Measurements from ENCODE around the gene PDE4D.

The PDE4D gene

DNA sequence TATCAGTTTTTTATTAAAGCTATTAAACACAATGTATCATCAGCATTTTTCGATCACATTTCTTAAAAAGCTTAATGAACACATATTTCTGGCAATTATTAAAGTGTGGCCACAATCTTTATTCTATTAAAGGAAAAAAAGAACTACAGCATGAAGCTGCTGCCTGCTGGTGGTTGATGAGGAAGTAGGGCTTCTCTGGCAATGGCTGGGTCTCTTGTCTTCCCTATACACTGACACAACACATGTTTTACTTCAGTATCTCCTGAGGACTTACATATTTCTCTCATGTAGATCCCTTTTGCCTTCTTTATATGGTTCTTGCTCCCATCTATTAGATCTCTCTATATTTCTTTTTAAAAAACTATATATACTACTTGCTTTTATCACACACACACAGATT, 719.9 kb downstream of the PDE4D start:
- in situ Hi-C loops (cut with MboI; ENCODE audit: low sequenced_read_pairs) = no loop called here

- in situ Hi-C loops (cut with MboI; ENCODE audit: low sequenced_read_pairs) = no loop called here
Measured at GRCh38 chr5:59171131-59171530, 722.4 kb downstream of the PDE4D start.

- in situ Hi-C loops (cut with MboI; ENCODE audit: low sequenced_read_pairs) = no loop called here
Measured at GRCh38 chr5:59169768-59170150, 723.8 kb downstream of the PDE4D start.

GRCh38 chr5:59169081-59169767, 724.3 kb downstream of the PDE4D start:
- in situ Hi-C loops (cut with MboI; ENCODE audit: low sequenced_read_pairs) = no loop called here

GRCh38 chr5:59168067-59168466, 725.5 kb downstream of the PDE4D start:
- in situ Hi-C loops (cut with MboI; ENCODE audit: low sequenced_read_pairs) = no loop called here

GRCh38 chr5:59164041-59164830, 729.3 kb downstream of the PDE4D start:
- in situ Hi-C loops (cut with MboI; ENCODE audit: low sequenced_read_pairs) = no loop called here

DNA sequence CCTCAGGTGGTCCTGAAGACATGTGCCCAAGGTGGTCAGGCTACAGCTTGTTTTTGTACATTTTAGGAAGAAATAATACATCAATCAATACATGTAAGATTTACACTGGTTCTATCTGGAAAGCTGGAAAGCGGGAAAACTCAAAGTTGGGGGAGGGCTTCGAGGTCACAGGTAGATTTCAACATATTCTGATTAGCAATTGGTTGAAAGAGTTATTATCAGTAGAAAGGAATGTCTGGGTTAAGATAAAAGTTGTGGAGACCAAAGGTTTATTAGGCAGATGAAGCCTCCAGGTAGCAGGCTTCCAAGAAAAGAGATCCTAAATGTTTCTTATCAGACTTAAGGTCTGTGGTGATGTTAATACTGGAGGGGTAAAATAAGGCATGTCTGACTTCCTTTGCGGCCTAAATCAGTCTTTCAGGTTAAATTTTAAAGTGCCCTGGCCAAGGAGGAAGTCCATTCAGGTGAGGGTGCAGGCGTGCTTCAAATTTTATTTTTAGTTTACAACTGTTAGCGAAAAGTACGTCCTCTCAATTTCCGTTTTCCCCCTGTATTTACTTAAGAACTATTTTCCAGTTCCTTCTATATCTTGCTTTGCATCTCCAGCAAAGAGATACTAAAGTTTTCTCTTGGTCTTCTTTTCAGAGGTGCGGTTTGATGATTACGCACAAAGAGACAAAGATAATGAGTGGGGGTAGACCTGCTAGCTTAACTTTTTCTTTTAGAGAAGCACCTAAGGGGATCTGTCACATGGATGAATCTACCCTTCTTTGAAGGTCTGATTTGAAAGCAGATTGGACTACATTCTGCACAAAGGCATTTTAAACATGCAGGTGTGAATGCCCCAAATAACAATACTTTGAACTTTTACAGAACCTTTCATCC, 732.1 kb downstream of the PDE4D start:
- in situ Hi-C loops (cut with MboI; ENCODE audit: low sequenced_read_pairs) = no loop called here

DNA sequence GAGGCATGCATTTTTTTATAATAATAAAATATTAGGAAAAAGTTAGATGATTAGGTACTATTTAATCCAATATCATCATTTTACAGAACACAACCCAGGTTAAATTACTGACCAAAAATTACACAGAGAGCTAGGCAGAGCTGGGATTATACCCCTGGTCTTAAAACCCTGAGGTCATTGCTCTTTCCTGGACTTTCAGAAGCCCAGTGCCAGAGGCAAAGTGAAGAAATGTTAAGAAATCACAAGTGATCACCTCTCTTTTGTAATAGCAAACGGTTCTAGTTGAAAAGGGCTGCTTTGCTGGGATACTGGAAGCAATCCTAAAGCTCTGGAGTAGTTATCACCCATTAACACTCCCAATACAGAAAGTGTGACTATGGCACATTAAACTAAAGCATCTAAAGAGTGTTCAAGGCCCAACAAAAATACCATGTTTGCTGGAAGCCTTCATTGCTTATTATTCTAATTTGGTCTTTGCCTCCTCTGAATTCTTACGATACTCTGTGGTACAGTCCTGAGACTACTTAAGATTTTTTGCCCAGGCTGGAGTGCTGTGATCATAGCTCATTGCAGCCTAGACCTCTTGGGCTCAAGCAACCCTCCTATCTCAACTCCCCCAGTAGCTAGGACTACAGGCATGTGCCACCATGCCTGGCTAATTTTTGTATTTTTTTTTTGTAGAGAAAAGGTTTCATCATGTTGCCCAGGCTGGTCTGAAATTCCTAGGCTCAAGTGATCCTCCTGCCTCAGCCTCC, 734.7 kb downstream of the PDE4D start:
- in situ Hi-C loops (cut with MboI; ENCODE audit: low sequenced_read_pairs) = no loop called here

DNA sequence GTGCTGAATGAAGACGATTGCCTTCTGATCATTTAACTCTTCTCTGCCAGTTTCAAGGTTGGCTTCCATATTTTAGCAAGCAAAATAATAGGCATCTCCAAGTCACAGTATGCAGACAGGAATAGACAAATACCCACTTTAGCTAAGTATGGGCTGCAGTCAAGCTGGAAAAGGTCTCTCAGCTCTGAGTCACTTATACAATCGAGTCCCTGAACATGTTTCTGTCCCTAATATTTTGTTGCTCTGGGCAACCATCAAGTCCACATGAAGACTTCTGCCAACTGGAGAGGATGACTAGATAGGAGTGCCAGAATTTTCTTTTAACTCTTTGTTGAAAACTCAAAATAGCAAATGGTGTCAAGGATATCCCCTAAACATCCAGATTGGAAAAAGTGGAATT, 735.4 kb downstream of the PDE4D start:
- in situ Hi-C loops (cut with MboI; ENCODE audit: low sequenced_read_pairs) = no loop called here

DNA sequence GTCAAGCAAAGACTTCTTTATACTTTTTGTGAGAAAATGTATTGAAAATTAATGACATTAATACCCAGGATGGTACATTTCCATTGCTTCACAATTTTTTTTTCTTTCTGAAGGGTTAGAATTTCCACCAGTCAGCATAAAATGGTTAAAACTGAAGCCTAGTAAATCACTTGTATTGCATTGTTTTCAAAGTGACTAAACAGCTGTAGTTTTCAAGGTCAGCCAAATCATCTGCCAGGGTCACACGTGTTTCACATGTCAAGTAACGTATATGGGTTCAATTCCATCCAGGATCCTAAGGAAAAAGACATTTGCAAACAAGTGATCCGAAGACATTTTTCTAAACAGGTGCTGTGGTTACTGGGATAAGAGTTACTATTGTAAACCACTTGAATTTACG, 736.5 kb downstream of the PDE4D start:
- in situ Hi-C loops (cut with MboI; ENCODE audit: low sequenced_read_pairs) = no loop called here

- in situ Hi-C loops (cut with MboI; ENCODE audit: low sequenced_read_pairs) = no loop called here
Measured at GRCh38 chr5:59152701-59153245, 740.8 kb downstream of the PDE4D start.

- in situ Hi-C loops (cut with MboI; ENCODE audit: low sequenced_read_pairs) = no loop called here
Measured at GRCh38 chr5:59151162-59151889, 742.2 kb downstream of the PDE4D start.

DNA sequence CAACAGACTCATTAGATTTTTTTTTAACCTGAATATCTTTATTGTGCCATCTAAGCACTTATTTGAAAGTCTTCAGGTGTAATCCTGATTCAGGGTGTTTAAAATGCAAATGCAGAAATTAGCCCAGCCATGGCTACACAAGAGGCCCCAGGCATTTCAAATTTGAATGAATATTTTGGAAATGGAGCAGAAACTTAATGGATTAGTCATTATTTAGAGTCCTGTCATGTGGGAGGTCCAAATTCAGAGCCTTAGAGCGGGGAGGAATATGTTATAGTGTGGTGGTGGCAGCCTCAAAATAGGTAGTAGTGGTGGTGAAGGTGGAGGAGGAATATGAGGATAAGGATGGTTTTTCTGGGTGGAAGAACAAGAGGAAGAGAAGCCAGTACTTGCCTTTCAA, 743.7 kb downstream of the PDE4D start:
- in situ Hi-C loops (cut with MboI; ENCODE audit: low sequenced_read_pairs) = no loop called here

GRCh38 chr5:59149271-59149670, 744.3 kb downstream of the PDE4D start:
- in situ Hi-C loops (cut with MboI; ENCODE audit: low sequenced_read_pairs) = no loop called here

GRCh38 chr5:59146729-59147128, 746.8 kb downstream of the PDE4D start:
- in situ Hi-C loops (cut with MboI; ENCODE audit: low sequenced_read_pairs) = no loop called here

DNA sequence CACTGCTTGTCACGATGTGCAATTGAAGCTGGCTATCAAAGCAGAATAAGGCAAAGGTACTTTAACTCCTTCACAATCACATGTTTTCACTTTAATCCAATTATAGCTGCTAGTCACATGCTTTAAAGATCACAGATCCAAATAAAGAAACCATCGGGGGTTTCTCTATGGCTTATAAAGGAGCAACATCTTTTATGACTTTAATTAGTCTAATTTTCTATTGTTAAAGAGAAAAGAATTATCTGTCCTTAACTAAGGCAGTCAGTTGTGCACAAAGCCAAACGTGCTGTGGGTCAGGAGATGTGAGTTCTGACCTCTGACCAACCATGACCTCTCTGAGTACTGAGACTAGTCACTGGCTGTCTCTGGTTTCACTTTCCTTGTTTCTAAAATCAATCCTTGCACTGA, 749.6 kb downstream of the PDE4D start:
- in situ Hi-C loops (cut with MboI; ENCODE audit: low sequenced_read_pairs) = no loop called here

- in situ Hi-C loops (cut with MboI; ENCODE audit: low sequenced_read_pairs) = no loop called here
Measured at GRCh38 chr5:59142927-59143326, 750.6 kb downstream of the PDE4D start.

DNA sequence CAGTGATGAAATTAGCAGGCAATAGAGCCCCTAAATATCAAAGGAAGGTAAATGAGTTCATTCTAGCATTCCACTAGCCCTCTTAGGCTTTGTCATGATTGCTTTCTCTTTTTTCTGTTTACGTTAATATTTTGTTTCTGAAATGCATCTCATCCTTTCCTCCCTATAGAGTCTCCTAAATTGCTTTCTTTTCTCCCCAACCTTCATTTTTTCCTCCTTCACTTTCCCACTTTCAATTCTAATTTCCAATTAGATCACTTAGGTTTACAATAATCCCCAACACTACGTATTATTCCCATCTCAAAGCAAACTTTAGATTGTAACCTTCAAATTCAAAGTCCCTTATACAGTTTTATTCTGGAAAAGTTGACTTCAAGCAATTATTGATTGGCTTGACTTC, 751.4 kb downstream of the PDE4D start:
- in situ Hi-C loops (cut with MboI; ENCODE audit: low sequenced_read_pairs) = no loop called here

DNA sequence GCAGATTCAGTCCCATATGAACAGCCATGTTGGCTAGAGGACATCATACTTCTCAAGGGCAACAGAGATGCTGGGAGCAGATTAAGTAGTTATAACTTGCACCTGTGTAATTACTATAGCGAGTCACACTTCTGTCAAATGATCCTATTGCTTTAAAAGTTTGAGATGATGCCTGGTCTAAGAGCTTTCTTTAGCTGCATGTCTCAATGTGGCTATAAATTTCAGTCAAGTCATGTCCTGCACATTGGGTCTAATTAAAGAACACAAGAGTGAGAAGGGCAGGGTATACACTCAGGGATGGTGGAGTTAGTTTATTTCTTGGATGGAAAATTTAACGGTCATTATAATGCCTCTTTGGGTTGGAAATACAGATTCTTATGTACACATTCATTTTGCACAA, 753.4 kb downstream of the PDE4D start:
- in situ Hi-C loops (cut with MboI; ENCODE audit: low sequenced_read_pairs) = no loop called here

- in situ Hi-C loops (cut with MboI; ENCODE audit: low sequenced_read_pairs) = no loop called here
Measured at GRCh38 chr5:59139695-59140094, 753.8 kb downstream of the PDE4D start.

Measured in hTERT RPE-1 (cell line).